GM12873 (cell line): ENCODE results near the gene DHODH.

Experiments used
- CTCF ChIP-seq: IDR thresholded peaks from 2 replicates; pipeline ENCODE4 v1.5.1; 2012; ENCODE audit warnings: low read depth, mild to moderate bottlenecking, moderate library complexity, low read length, control low read depth; ENCODE audit not compliant: insufficient read depth; ENCODE audit errors: missing control alignments

The DHODH gene

GRCh38 chr16:72060405-72060804, 51.9 kb downstream of the DHODH start:
- TF ChIP-seq CTCF: no peak

- no peak for TF ChIP-seq CTCF
Measured at GRCh38 chr16:72061564-72061963, 53.0 kb downstream of the DHODH start.

- no peak for TF ChIP-seq CTCF
Measured at GRCh38 chr16:72064361-72064894, 55.9 kb downstream of the DHODH start.

GRCh38 chr16:72066747-72067146, 58.2 kb downstream of the DHODH start:
- TF ChIP-seq CTCF: peak; percentile 71

GRCh38 chr16:72068930-72069329, 60.4 kb downstream of the DHODH start:
- no peak for TF ChIP-seq CTCF

- TF ChIP-seq CTCF: no peak
Measured at GRCh38 chr16:72072514-72073342, 64.2 kb downstream of the DHODH start.

- no peak for TF ChIP-seq CTCF
Measured at GRCh38 chr16:72073560-72074230, 65.2 kb downstream of the DHODH start.
